Testis (tissue), 2 donors: ENCODE measurements around the gene ERBB4.

Experiments used
- POLR2A ChIP-seq: fragments of 450-650 bp; IDR thresholded peaks from one replicate; pipeline ENCODE4 v1.6.1; 2017; ENCODE audit warnings: antibody characterized with exemption, mild to moderate bottlenecking, moderate library complexity
- TF ChIP-seq, protein P1 (sequence below), 3 experiments: fragments of 450-650 bp in 2 of 3; fragments of 200-600 bp in 1 of 3; sonication (generic) in 1 of 3; IDR thresholded peaks; one replicate each; pipeline ENCODE4 v1.5.1; 2016 to 2019; ENCODE audit warnings: antibody characterized with exemption in 3 of 3, mild to moderate bottlenecking in 2 of 3, moderate library complexity in 1 of 3

GRCh38 chr2:211458974-211459373 lies 1079.6 kb downstream of the ERBB4 start:
- TF ChIP-seq, protein P1, sequence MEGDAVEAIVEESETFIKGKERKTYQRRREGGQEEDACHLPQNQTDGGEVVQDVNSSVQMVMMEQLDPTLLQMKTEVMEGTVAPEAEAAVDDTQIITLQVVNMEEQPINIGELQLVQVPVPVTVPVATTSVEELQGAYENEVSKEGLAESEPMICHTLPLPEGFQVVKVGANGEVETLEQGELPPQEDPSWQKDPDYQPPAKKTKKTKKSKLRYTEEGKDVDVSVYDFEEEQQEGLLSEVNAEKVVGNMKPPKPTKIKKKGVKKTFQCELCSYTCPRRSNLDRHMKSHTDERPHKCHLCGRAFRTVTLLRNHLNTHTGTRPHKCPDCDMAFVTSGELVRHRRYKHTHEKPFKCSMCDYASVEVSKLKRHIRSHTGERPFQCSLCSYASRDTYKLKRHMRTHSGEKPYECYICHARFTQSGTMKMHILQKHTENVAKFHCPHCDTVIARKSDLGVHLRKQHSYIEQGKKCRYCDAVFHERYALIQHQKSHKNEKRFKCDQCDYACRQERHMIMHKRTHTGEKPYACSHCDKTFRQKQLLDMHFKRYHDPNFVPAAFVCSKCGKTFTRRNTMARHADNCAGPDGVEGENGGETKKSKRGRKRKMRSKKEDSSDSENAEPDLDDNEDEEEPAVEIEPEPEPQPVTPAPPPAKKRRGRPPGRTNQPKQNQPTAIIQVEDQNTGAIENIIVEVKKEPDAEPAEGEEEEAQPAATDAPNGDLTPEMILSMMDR (IDR thresholded peaks at IDR 0.05): no peak
- no peak for TF ChIP-seq POLR2A
